Renal cortical epithelial cell (primary cell): ENCODE data around the gene CHPF. TPM values are rescaled to one million over a fixed set of nuclear protein-coding genes. Genes with fewer than 3 reads are reported as not detected.

Source experiments
- DNase-seq: peaks from one replicate; pipeline ENCODE4 v3.0.0-alpha.2; 2011; ENCODE audit warnings: low read depth
- total RNA-seq: library from RNA; depleted of rRNA; stranded (reverse); fragments of >200 nt; gene quantifications from 2 replicates; pipeline ENCODE4 v1.2.3, GENCODE V29; 2014

CHPF gene
- total RNA-seq, 1 donor from 2014 or later, result 136 TPM

GRCh38 chr2:219497495-219498279, 45.9 kb downstream of the CHPF start:
- DNase-seq, result peak; percentile 55

DNA sequence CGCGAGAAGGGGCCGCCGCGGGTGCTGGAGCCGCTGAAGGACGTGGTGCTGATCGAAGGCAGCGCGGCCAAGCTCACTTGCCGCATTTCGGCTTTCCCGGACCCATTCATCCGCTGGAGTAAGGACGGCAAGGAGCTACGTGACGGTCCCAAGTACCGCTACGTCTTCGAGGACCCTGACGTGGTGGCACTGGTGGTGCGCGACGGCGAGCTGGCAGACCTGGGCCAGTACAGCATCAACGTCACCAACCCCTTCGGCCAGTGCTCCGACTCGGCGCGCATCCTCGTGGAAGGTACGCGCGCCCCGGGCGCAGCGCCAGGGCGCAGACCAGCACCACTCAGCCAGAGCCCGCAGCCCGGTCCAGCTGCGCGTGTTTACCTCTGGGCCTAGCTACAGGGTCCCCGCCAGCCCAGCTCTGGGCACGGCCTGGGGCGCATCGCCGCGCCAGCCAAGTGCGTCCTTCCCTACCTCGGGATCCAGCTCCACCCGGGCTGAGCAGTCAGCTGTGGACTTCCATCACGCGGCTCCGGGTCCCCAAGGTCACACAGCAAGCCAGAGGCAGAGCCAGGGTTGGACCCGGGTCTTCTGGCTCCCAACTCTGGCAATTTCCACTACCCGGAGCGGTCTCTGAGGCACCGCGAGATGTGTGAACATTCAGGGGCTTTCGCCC, 46.6 kb downstream of the CHPF start:
- no peak for DNase-seq

DNA sequence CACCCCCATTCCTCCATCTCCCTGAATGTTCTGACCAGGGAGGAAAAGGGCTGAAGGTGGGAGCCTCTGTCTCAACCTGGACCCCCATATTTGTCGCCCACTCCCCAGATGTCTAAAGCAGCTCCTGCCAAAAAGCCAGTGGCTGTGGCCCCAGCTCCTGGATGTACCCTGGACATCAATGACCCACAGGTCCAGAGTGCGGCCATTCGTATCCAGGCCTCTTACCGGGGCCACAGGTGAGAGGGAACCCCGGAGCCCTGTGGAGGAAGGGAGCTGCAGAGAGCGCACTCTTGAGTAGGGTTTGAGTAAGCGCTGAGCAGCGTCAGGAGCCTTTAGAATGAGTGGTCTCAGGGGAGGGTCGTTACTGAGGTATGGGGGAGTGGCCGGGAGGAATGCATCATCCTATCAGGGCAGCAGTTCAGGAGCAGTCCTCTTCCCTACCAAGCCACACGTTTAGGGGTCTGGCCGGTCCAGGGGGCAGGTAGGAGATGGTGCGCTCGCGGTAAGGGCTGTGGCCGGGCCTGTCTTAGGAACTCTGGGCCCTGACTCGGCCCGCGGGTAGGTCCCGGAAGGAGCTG, 47.3 kb downstream of the CHPF start:
- no peak for DNase-seq

DNA sequence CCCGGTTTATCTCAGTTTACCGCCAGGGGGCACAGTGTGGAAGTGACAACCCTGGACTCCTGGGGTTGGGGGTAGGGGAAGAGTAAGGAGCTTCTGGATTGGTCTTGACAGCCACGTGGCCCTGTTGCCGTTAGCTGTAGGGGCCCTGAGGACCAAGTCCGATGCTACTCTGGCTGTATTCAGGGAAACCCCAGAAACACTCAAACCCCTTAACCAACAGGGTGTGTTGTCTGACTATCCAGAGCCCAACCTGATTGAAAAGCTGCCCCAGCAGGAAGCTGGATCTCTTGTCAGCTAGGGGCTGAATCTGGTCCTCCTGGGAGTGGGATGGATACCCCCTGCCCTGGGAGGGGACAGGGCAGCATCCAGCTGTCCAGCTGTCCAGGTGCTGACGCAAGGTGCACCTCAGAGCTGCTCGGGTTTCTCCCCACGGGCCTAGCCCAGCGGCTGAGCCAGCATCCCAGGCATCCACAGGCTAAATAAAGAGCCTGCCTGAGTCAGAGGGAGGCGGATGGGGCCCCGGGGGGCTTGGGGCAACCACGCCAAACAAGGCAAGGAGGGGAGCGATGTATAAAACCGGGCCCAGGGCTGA, 48.0 kb downstream of the CHPF start:
- peak; percentile 58 for DNase-seq

GRCh38 chr2:219494952-219495530, 48.6 kb downstream of the CHPF start:
- no peak for DNase-seq

- no peak for DNase-seq
Observed at GRCh38 chr2:219493086-219493485, 50.5 kb downstream of the CHPF start.

DNA sequence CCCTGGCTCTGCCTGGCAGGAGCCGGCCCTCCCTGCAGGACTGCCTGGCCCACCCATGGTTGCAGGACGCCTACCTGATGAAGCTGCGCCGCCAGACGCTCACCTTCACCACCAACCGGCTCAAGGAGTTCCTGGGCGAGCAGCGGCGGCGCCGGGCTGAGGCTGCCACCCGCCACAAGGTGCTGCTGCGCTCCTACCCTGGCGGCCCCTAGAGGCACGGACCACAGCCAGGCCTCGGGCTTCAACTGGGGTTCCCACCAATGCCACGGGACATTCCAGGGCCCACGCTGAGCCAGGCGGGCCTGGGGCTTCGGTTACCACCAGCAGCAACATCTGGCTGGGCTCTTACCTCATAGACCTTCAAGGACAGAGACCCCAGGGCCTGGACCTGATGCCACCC, 51.0 kb downstream of the CHPF start:
- DNase-seq, result no peak

DNA sequence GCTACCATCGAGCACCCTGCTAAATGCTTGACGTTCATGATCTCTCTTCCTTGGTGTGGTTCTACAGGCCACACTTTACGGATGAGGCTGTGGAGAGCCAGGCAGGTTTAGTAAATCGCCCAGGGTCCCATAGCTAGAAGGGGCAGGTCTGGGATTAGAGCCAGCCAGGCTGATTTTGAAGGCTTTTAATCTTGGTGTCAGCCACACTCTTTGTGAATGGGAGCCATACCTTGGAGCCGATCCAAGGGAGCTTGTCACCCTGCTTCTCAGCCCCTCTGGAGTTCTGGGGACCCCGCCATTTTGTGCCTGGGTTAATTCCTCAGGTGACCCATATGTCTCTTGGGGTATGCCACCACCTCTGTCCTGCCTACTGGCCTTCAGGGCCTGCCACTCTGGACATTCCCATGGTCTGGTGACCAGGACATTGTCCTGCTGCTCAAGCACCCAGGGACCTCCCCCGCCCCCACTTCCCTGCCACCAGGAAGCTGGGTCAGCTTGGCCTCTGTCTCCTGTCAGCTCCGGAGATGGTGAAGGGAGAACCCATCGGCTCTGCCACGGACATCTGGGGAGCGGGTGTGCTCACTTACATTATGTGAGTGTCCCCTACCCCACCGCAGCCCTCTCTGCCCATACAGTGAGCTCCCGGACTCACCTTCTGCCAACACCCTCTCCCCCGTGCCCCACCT, 52.2 kb downstream of the CHPF start:
- no peak for DNase-seq

DNA sequence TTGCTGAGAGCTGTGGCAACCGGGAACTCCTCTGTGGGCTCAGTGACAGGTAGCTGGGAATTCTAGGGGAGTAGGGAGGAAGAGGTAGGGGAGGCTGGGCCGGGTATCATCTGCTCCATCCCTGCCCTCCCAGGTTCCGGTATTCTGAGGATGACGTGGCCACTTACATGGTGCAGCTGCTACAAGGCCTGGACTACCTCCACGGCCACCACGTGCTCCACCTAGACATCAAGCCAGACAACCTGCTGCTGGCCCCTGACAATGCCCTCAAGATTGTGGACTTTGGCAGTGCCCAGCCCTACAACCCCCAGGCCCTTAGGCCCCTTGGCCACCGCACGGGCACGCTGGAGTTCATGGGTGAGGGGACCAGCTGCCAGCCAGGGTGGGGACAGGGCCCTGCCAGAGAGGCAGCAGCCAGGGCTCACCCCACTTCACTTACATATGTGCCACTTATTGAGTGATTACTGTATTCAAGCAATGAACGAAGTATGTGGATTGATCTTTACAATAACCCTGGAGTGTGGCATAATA, 52.9 kb downstream of the CHPF start:
- DNase-seq, result no peak

GRCh38 chr2:219490186-219490585, 53.4 kb downstream of the CHPF start:
- no peak for DNase-seq

DNA sequence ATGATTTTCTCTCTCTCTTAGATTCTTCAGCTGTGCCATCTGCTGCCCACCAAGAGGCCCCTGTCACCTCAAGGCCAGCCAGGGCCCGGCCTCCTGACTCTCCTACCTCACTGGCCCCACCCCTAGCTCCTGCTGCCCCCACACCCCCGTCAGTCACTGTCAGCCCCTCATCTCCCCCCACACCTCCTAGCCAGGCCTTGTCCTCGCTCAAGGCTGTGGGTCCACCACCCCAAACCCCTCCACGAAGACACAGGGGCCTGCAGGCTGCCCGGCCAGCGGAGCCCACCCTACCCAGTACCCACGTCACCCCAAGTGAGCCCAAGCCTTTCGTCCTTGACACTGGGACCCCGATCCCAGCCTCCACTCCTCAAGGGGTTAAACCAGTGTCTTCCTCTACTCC, 54.3 kb downstream of the CHPF start:
- no peak for DNase-seq

Other genes starting within 250 kb of the CHPF start
- gene PTPRN, start 234.4 kb downstream of the CHPF start, total RNA-seq, result 0.35 and 0.52 TPM in 2 replicates
- gene RESP18, start 211.1 kb downstream of the CHPF start, total RNA-seq, result not detected in 2 replicates
- gene DNPEP, start 155.9 kb downstream of the CHPF start, total RNA-seq, result 53.1 and 61.0 TPM in 2 replicates
- gene DES, start 125.4 kb downstream of the CHPF start, total RNA-seq, result 0.30 and 0.69 TPM in 2 replicates
- gene SPEG, start 109.0 kb downstream of the CHPF start, total RNA-seq, result 2.3 and 10.8 TPM in 2 replicates
- 32.0 and 43.2 TPM in 2 replicates for gene GMPPA, start 44.9 kb downstream of the CHPF start, total RNA-seq
- not detected in 2 replicates for gene ASIC4, start 29.3 kb downstream of the CHPF start, total RNA-seq
- 1.6 and 2.2 TPM in 2 replicates for gene TMEM198, start 219 bp upstream of the CHPF start, total RNA-seq
- 20.8 and 145 TPM in 2 replicates for gene OBSL1, start 27.7 kb upstream of the CHPF start, total RNA-seq
- 0.70 TPM in 1 of 2 replicates, not detected in the other for gene INHA, start 28.5 kb upstream of the CHPF start, total RNA-seq
- 12.7 and 18.7 TPM in 2 replicates for gene STK11IP, start 54.0 kb upstream of the CHPF start, total RNA-seq
- 3.5 and 10.1 TPM in 2 replicates for gene SLC4A3, start 83.8 kb upstream of the CHPF start, total RNA-seq